Islet precursor cell (in vitro differentiated cells): ENCODE results near the gene CYP2R1.
"Not testable (repeated sequence)": the region's sequence is repeated elsewhere in the genome, so short reads cannot be mapped to it uniquely, and the experiment has no call there.

Experiments used
- DNase-seq: peaks from one replicate; pipeline ENCODE4 v3.0.0-alpha.2; 2018

The CYP2R1 gene

DNA sequence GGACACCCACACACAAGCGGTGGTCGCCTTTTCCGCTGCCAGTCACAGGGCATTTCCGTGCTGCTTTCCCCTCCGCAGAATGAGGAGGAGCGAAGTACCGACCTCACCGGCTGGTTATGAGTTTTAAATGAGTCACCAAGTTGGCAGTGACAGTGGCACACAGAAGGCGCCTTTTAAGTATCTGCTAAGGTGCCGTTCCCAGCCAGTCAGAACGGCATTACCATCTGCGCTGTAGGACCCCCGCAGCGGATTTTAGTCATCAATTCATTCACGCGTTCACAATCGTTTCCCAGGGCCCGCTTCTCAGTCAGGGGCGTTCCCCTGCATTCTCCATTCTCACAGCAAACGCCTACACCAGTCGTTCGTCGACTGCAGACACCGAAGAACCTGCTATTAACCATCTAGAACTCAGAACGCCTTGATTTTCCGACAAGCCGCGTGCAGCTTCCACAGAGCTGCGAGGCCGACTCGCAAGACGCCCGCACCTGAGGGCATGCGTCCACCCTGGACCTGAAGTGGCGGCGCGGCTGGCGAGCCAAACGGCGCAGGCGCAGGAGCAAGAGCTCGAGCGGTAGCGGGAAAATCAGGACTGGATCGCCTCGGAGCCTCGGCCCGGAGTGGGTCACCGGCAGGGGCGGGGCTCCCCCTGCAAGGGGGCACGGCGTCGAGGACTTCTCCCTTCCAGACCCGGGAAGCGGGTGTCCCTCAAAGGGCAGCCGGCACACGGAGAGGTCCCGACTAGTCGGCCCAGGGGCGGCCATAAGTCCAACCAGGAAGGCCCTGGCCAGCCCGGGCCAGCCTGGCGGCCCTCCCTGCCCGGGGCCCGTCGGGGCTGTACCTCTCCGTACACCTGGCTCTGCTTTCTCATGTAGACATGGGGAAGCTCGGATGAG, 642 bp downstream of the CYP2R1 start:
- DNase-seq = peak; percentile 93

DNA sequence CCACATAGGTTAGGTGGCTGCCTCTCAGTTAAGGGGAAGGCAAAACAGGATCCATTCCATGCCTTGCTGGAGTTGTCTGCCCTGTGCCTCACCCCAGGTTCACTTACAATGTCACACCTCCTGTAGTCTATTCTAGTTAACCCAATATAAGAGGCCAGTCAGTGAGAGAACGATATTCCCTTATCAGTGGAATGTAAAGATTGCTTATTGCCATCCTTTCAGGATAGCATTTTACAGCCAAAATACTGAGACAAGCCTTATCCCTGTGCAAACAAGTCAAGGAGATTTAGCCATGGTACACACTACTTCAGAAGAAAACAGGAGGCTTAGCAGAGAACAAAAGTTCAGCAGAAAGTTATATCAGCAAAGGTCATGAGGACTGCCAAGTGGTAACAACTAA, 5.5 kb downstream of the CYP2R1 start:
- no peak for DNase-seq

DNA sequence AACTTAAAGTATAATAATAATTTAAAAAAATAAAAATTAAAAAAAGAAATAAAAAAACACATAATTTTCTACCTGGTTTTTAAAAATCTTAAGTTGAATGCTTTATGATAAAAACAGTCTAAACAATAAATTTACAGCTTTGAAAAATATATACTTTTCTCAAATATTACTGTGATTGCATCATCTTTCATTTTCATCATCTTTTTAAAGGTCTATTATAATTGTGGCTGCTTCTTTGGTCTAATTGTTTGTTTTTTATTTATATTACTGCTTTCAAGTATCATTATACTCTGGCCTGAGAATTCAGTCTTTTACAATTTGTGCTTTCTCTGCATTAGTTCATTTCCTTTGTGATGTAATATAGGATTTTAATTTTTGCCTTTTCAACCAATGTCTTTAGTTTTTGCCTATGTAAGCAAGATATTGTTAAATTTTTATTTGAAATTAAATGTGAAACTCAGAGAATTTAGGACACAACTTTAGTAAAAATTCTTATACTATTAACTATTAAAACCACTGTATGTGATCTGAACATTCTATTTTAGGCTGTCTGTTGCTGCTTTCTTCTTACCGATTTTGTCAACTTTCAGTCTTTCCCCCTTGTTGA, 7.3 kb downstream of the CYP2R1 start:
- no peak for DNase-seq

DNA sequence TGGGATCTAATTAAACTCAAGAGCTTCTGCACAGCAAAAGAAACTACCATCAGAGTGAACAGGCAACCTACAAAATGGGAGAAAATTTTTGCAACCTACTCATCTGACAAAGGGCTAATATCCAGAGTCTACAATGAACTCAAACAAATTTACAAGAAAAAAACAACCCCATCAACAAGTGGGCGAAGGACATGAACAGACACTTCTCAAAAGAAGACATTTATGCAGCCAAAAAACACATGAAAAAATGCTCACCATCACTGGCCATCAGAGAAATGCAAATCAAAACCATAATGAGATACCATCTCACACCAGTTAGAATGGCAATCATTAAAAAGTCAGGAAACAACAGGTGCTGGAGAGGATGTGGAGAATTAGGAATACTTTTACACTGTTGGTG, 8.3 kb downstream of the CYP2R1 start:
- DNase-seq = not testable (repeated sequence)

DNA sequence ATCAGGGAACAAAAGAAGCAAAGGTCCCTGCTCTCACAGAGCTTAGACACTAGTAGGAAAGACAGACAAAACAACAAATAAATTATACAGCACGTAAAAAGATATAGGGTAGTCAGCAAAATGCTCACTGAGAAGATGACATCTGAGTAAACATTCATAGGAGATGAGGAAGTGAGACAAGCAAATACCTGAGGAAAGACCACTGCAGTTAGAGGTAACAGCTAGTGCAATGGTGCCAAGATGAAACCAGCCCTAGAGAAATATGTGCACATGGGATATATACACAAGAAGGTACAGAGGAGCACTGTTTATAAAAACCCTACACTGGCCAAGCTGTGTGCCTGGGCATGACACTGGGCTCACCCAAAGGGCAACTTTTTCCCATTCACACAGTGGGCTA, 9.8 kb downstream of the CYP2R1 start:
- DNase-seq = no peak

DNA sequence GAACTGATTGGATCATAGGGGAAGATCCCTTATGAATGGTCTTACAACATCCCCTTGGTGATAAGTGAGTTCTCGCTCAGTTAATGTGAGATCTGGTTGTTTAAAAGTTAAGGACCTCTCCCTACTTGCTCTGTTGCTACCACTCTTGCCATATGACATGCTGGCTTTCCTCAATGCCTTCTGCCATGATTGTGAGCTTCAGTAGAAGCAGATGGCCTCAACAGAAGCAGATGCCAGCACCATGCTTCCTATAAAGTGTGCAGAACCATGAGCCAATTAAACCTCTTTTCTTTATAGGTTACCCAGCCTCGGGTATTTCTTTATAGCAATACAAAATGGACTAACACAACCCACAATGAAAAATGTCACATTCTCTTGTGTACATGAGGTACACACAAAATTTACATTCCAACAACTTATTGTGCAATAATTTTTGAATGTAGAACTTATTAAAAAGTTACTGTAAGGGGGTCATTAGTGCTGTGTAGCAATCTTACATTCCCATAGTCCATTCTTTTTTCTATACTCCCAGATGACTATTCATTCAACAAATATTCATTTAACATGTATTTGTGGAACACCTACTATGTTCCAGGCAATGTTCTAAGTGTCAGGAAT, 10.3 kb downstream of the CYP2R1 start:
- no peak for DNase-seq

DNA sequence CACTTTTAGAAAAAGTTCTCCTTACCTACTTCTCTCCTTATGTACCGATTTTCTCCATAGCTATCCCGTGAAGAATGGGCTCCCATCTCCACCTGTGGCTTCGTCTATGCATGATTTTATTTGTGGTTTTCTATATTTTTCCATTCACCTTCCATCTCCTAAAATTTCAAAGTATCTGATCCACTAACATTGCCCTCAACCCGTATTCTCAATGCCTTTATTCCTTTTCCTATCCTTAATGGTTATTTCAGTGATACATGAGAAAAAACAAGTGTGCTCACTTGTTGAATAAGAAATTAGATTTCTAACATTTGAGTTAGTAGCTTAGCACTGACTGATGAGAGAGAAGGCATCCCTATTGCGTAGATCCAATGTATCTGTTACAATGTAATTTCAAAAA, 16.9 kb downstream of the CYP2R1 start:
- DNase-seq = no peak

DNA sequence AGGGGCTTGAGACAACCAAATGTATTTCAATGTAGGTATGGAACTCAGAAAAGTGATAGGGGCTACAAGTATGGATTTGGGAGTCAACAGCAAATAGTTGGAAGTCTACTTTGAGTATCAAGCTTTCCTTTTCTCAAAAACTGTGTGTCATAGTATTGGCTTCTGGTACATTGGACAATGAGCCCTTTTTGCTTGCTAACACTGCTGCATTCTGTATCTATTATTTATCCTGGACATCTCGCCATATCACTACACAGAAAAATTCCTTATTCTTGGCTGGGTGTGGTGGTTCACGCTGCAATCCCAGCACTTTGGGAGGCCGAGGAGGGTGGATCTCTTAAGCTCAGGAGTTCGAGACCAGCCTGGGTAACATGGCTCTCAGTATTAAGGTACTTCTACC, 18.4 kb downstream of the CYP2R1 start:
- DNase-seq = no peak

DNA sequence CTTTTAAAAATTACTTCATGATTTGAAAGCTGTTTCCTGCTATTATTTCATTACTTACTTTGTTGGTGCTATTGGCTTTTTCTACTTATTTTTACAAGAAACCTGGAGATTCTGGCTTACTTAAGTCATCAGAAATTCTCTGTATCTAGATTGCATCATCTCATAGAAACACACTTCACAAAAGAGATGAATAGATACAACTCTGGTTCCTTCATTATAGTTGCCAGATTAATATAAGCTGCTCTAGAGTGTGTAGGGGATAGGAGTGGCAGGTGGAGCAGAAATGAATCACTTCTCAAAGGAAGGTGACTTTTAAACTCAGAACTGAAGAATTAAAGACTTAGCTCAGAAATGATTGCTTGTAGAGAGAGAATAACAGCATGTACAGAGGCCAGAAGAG, 20.0 kb downstream of the CYP2R1 start:
- no peak for DNase-seq

DNA sequence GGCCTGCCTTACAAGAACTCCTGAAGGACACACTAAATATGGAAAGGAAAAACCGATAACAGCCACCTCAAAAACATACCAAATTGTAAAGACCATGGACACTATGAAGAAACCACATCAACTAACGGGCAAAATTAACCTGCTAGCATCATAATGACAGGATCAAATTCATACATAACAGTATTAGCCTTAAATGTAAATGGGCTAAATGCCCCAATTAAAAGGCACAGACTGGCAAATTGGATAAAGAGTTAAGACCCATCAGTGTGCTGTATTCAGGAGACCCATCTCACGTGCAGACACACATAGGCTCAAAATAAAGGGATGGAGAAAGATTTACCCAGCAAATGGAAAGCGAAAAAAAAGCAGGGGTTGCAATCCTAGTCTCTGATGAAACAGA, 28.3 kb downstream of the CYP2R1 start:
- DNase-seq = not testable (repeated sequence)

DNA sequence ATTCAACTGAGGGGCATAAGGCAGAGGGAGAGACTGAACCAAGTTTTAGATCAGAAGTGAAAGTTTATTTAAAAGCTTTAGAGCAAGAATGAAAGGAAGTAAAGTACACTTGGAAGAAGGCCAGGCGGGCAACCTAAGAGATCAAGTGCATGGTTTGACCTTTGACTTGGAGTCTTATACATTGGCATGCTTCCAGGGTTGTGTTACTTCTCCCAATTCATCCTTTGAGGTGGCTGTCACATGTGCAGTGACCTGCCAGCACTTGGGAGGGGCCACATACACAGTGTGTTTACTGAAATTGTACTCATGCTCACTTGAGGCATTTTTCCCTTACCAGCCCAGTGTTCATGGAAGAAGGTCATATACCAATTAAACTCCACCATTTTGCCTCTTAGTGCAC, 30.4 kb downstream of the CYP2R1 start:
- no peak for DNase-seq

DNA sequence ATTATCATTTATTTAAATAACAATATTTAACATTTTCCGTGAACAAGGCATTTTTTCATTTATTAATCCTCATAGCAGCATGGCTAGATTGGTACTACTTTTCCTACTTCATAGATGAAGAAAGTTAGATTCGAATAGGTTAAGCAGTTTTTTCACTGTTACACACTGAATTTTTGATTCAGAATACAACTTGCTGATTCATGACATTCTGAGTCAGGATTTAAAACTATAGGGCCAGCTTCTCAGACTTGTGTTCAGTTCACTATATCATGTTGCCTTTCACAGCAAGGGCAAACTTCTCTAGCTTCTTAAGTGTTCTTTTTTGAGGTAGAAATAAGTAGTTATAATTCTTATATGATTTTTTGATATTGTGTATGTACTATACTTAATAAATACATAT, 31.5 kb downstream of the CYP2R1 start:
- DNase-seq = no peak

DNA sequence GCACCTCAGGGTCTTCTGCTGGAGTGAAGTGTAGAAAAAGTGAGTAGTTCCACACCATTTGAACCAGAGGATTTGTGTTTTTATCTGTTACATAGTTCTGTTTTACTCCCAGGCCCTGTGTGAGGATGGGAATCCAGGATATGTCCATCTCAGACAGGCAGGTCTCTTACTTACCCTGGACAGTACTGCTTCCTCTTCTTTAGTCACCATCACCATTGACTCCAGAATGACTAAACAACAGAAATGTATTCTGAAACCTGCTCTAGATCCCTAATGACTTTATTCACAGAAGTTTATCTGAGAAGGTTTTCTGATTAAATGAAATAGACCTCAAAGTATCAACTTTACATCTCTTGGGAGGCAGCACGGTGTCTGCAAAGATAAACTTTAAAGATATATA, 33.6 kb downstream of the CYP2R1 start:
- DNase-seq = no peak

DNA sequence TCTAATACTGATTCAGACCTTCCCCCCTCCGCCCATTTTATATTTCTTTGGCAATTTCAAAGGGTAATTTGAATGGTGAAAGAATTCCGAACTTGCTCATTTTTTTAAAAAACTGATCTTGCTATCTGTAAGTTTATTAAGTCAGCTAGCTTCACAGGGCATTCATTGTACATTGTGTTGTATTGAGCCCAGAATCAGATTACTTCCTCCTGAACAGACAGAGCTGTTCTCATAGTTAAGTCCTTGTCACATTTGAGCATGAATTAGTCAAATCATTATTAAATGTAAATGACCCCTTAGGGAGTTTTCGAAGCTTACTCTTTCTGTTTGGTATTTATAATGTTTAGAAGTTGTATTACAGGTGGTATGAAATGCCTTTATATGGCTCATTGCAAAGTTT, 34.4 kb downstream of the CYP2R1 start:
- no peak for DNase-seq

DNA sequence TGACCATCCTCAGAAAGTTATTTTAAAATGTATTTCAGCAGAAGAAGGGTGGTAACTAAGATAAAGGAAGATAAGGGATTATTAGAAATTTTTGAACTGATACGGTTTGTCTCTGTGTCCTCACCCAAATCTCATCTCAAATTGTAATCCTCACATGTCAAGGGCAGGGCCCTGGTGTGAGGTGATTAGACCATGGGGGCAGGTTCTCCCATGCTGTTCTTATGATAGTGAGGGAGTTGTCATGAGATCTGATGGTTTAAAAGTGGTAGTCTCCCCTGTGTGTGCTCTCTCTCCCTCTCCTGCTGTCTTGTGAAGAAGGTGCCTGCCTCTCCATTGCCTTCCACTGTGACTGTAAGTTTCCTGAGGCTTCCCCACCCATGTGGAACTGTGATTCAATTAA, 36.1 kb downstream of the CYP2R1 start:
- no peak for DNase-seq

DNA sequence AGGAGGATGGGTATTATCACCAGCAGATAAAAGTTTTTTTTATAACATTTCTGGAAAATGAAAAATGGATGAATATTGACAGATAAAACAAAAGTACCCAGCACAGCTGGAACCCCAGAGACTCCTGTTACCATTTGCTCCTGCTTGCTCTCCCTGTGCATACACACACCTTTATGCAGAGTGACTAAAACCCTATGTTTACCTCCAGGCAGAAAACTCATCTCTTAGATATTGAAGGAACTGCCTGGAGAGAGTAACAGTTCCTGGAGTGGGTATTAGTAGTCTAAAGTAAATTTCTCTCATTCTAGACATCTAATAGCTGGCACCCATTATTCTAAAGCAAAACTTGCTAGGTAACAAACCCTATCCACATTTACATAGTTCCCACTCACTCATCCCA, 38.0 kb downstream of the CYP2R1 start:
- DNase-seq = no peak

DNA sequence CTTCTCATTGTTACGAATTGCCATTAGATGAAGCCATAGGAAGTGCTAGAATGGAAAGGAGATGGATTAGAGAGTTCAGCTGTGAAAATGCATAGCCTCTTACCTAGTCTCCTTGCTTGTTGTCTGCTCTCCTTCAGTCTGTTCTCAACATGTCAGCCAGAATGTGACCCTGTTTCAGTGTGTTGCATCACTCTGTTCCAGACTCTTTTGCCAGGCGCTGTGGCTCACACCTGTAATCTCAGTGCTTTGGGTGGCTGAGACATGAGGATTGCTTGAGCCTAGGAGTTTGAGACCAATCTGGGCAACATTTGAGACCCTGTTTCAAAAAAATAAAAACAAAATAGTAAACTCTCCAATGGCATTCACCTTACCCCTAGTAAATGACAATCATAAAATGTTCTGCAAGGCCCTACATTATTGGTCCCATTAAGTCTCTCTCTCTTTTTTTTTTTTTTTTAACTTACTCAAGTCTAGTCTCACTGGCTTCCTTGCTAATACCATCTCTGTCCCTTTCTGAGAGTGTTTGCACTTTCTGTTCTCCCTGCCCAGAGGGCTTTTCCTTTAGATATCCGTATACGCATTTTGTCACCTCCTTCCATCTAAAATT, 39.4 kb downstream of the CYP2R1 start:
- DNase-seq = peak; percentile 83

DNA sequence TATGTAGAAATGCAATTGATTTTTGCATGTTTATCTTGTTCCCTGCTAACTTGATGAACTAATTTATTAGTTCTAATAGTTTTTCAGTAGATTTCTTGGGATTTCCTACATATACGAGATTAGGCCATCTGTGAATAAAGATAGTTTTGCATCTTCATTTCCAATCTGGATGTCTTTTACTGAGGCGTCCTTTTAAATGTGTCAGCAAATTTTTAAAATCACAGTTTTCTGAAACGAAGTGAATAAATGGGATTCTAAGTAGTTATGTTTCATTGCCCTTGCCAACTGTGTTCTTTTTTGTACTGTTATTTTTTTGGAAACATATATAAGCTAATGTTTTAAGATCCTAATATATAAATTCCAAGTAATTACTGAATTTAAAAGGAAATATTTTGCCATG, 50.0 kb downstream of the CYP2R1 start:
- no peak for DNase-seq

DNA sequence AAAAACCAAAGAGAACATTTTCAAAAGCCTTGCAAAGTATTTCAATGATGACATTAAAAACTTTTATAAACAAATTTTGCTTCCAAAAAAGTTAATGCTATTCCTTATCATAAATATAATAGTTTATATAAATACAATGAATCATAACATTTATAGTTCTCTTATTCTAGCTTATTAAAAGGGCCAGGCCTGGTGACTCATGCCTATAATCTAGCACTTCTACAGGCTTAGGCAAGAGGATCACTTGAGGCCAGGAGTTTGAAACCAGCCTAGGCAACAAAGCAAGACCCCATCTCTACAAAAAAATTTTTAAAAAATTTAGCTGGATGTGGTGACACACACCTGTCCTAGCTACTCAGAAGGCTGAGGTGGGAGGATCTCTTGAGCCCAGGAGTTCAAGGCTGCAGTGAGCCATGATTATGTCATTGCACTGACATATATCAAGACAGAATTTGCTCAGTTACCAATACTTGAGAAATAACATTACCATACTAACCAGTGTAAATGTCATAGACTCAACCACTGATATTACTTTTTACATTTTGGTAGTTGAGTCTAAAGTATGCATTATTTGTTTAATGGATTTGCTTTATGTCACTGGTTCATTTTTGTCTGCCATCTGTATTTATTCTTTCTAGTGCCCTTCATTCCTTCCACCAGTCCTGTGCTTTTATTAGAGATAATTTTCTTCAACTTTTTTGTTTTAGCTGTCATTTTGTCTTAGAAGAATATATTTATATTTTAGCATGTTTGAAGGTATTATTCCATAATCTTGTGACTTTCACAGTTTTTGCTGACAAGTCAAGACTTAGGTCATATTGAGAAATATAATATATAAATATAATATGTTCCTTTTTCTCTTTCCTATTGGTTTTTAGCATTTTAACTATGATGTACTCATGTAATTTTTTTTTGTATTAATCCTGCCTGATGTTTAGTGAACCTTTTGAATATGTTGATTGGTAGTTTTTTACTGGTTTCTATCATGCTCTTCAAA, 56.2 kb downstream of the CYP2R1 start:
- DNase-seq = no peak
